ENCODE data around the gene UBE2Q2. TPM values are rescaled to one million over a fixed set of nuclear protein-coding genes. Genes with fewer than 3 reads are reported as not detected.

The UBE2Q2 gene
- total RNA-seq, 4 donors from 2014 or later, result 17.2 to 18.3 (median 17.6) TPM

DNA sequence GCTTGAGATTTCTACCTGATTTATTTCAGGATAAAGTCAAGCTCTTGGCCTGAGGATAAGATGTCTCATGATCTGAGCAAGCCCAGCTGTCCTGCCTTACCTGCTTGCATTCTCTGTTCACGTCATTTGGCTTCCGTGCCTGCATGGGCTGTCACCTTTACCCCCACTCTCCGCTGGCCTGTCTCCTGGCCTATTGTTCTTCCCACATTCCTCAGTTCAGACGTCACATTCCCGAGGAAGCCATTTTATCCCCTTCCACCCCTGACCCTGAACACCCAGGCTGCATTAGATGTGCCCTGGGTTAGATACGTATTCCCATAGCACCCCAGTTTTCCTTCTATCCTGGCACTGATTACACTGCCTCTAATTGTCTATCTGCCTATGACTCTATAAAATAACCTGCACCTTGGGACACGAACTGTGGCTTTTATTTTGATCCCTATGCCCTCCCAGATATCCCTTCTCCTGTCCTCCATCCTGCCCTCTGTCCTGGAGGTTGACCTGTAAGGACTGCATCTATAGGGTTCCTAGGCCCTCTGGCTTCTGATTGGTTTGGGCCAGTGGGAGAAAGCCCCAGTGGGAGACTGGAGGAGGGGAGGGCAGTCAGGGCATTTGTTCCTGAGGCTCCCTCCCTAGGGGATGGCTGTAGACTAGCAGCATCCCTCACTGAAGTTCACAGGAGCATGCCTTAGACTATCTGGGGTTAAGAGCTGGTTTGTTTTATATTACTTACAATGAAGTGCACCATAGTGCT lies 19.2 kb upstream of the UBE2Q2 start:
- no peak for DNase-seq (ENCODE audit: low spot score in 2 of 2)
- TF ChIP-seq POLR2A (IDR thresholded peaks at IDR 0.05), result no peak
- TF ChIP-seq, protein P1, sequence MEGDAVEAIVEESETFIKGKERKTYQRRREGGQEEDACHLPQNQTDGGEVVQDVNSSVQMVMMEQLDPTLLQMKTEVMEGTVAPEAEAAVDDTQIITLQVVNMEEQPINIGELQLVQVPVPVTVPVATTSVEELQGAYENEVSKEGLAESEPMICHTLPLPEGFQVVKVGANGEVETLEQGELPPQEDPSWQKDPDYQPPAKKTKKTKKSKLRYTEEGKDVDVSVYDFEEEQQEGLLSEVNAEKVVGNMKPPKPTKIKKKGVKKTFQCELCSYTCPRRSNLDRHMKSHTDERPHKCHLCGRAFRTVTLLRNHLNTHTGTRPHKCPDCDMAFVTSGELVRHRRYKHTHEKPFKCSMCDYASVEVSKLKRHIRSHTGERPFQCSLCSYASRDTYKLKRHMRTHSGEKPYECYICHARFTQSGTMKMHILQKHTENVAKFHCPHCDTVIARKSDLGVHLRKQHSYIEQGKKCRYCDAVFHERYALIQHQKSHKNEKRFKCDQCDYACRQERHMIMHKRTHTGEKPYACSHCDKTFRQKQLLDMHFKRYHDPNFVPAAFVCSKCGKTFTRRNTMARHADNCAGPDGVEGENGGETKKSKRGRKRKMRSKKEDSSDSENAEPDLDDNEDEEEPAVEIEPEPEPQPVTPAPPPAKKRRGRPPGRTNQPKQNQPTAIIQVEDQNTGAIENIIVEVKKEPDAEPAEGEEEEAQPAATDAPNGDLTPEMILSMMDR (IDR thresholded peaks at IDR 0.05), result no peak
- H3K4me3 ChIP-seq (ENCODE audit: low read depth, poor library complexity, severe bottlenecking), result no peak overlapping the region
- WGBS, 2 donors, result 66 to 70% methylated on average over 7 of the region's 7 CpGs
- intact Hi-C loops (cut with DNase I; ENCODE audit: low total_unique reads), result no loop called here

DNA sequence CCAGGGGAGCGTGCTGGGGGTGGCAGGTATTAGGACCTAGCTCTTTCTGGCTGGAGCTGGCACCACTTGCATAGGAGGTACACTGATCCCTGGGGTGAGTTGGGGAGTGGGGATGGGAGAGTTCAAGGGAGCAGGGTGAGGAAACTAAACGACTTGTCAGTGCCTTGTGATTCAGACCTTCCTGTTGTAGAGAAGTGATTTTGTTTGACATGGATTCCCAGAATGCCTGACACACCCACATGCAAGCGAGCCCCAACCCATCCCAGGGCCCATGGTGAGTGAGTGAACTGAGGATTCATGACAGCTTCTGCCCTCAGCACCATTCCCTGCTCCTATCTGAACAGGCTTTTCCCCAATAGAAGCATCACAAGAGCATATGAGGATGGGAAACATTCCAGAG lies 15.6 kb upstream of the UBE2Q2 start:
- peak in 1 of 2 donors; percentile 29 for DNase-seq (ENCODE audit: low spot score in 2 of 2)
- TF ChIP-seq POLR2A (IDR thresholded peaks at IDR 0.05), result no peak
- TF ChIP-seq, protein P1 (IDR thresholded peaks at IDR 0.05), result no peak
- intact Hi-C loops (cut with DNase I; ENCODE audit: low total_unique reads), result no loop called here
- H3K4me3 ChIP-seq (ENCODE audit: low read depth, poor library complexity, severe bottlenecking), result no peak overlapping the region
- 46% methylated on average over 3 of the region's 3 CpGs for WGBS, 2 donors

DNA sequence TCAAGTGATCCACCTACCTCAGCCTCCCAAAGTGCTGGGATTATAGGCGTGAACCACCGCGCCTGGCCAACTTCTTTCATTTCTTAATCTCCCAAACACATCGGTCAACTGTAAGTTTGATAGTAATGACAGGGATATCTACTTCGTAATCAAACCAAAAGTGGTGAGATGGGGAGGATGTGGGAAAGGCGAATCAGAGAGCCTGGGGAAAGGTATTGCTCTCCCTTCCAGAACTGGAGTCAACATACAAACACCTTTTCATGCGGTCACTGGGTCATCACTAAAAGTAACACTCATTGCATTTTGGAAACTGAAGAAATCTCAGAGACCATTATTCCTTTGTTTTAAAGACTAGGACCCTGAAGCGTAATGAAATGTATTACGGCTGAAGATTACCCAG lies 14.8 kb upstream of the UBE2Q2 start:
- intact Hi-C loops (cut with DNase I; ENCODE audit: low total_unique reads), result no loop called here
- TF ChIP-seq, protein P1 (IDR thresholded peaks at IDR 0.05), result no peak
- no peak for TF ChIP-seq POLR2A (IDR thresholded peaks at IDR 0.05)
- no peak overlapping the region for H3K4me3 ChIP-seq (ENCODE audit: low read depth, poor library complexity, severe bottlenecking)
- no peak for DNase-seq (ENCODE audit: low spot score in 2 of 2)
- WGBS, 2 donors, result 84 to 89% methylated on average over 9 of the region's 9 CpGs

DNA sequence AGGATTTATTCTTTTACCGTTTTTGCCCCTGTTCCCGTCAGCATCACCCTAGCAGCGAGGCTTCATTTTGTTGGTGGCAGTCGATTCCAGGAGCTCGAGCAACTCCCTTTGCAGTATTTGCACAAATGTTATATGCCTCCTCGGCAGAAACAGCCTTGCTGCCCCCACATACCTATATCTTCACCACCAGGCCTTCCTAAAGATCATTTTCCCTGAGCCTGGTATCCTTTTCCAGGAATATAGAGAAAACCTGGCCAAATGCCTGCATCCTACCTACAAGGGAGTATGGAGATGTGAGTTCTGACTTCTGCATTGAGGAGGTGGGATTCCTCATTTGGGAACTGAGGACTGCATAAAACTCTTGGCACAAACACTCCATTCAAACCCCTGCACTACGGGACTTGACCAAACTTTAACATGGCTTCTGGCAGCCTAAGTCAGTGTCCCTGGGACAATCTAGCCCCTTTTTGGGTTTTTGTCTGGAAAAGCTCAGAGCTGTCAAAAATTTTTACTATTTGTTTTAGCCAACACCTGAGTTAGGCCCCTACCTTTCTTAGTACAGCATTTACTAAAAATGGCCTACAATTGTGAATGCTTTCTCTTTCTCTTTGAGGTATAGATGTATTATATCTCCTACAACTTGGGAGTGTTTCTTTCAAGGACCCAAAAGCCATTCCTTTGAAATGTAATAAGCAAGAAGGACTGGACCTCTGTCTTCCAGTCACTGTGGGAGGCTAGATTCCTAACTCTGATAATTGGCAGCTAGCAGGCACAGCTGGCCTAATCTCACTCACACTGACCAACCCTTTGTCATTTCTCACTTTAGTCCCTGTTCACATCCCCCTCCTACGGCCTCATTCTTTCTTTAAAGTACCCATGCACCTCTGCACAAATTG lies 12.1 kb upstream of the UBE2Q2 start:
- no peak for TF ChIP-seq POLR2A (IDR thresholded peaks at IDR 0.05)
- TF ChIP-seq, protein P1 (IDR thresholded peaks at IDR 0.05), result no peak
- WGBS, 2 donors, result 89 to 91% methylated on average over 8 of the region's 8 CpGs

DNA sequence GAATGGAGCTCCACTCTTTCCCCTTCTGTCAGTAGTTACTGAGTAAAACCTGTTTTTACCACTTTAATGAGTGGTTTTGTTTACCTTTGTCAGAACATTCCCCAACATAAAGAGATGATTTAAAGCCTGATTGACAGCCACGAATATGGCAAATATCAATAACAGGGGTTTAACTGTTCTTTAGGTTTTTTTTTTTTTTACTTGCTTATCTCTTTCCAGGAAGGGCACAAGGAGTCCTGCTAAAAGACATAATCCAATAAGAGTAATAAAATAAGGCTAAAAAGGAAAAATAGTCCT lies 11.5 kb upstream of the UBE2Q2 start:
- DNase-seq (ENCODE audit: low spot score in 2 of 2), result no peak
- no peak for TF ChIP-seq POLR2A (IDR thresholded peaks at IDR 0.05)
- TF ChIP-seq, protein P1 (IDR thresholded peaks at IDR 0.05), result no peak
- no peak overlapping the region for H3K4me3 ChIP-seq (ENCODE audit: low read depth, poor library complexity, severe bottlenecking)
- WGBS, 2 donors, result 58 to 64% methylated on average over 1 of the region's 1 CpG
- intact Hi-C loops (cut with DNase I; ENCODE audit: low total_unique reads), result no loop called here

More for the DNA sequence above, 12.1 kb upstream of the UBE2Q2 start:
- no peak overlapping the region for H3K4me3 ChIP-seq (ENCODE audit: low read depth, poor library complexity, severe bottlenecking)
- intact Hi-C loops (cut with DNase I; ENCODE audit: low total_unique reads), result no loop called here
- DNase-seq (ENCODE audit: low spot score in 2 of 2), result no peak
